B cell (primary cell): ENCODE results near the gene UBAC2. TPM values are rescaled to one million over a fixed set of nuclear protein-coding genes. Genes with fewer than 3 reads are reported as not detected.
A peak's percentile ranks its signal among the peaks of the same experiment; 100 is the strongest.

Experiments
- ATAC-seq: fragments of 200-7000 bp; cut with Tn5 transposase; one replicate; pipeline ENCODE4 v1.10.0; 2021; ENCODE audit warnings: low read depth, mild to moderate bottlenecking, moderate number of reproducible peaks, moderate library complexity
- CTCF ChIA-PET: fragments of 350-600 bp; sonication (Branson Sonifier 250); formaldehyde crosslinking; loops from one replicate; lab custom pipeline; 2021; ENCODE audit warnings: antibody characterized with exemption, inconsistent platforms; lab: Charles Lee
- POLR2A ChIA-PET: fragments of 350-600 bp; sonication (Branson Sonifier 250); formaldehyde crosslinking; loops from one replicate; lab custom pipeline; 2021; ENCODE audit warnings: antibody characterized with exemption; lab: Charles Lee
- DNase-seq: peaks from one replicate; pipeline ENCODE4 v3.0.0; 2013
- H2AFZ ChIP-seq: 2 replicates; pipeline ENCODE4 v1.6.1; 2012; ENCODE audit warnings: mild to moderate bottlenecking, low read depth, low read length; ENCODE audit not compliant: insufficient read depth, poor library complexity, severe bottlenecking
- H3K27ac ChIP-seq, 2 donors: 1 replicate in 1 of 2; 2 replicates in 1 of 2; pipeline ENCODE4 v1.5.1; 2012 to 2013; ENCODE audit warnings: low read length in 2 of 2, mild to moderate bottlenecking in 2 of 2, moderate library complexity in 1 of 2
- H3K27me3 ChIP-seq, 4 experiments: fragments of 200-600 bp in 1 of 4; sonication (generic) in 1 of 4; replicated peaks in 1 of 4; 1 replicate in 2 of 4; 2 replicates in 2 of 4; pipeline versions ENCODE4 v1.6.1 to v1.7.0; 2013 to 2016; ENCODE audit warnings: low read length in 3 of 4, mild to moderate bottlenecking in 2 of 4, mixed read lengths in 1 of 4, moderate library complexity in 1 of 4; ENCODE audit not compliant: insufficient read depth in 4 of 4, control insufficient read depth in 3 of 4; ENCODE audit errors: control extremely low read depth in 1 of 4
- H3K36me3 ChIP-seq, 2 experiments: replicated peaks in 1 of 2; 1 replicate in 1 of 2; 2 replicates in 1 of 2; pipeline versions ENCODE4 v1.6.1 to v1.7.1; 2013; ENCODE audit warnings: low read length in 1 of 2; ENCODE audit not compliant: insufficient read depth in 2 of 2, control insufficient read depth in 1 of 2; ENCODE audit errors: control extremely low read depth in 1 of 2, extremely low read depth in 1 of 2
- H3K4me1 ChIP-seq, 2 donors: fragments of 200-600 bp in 1 of 2; sonication (generic) in 1 of 2; 1 replicate in 1 of 2; 2 replicates in 1 of 2; pipeline versions ENCODE4 v1.5.1 to v1.6.1; 2013 to 2017; ENCODE audit warnings: low read length in 2 of 2; ENCODE audit not compliant: control insufficient read depth in 2 of 2, insufficient read depth in 2 of 2
- H3K4me2 ChIP-seq: replicated peaks from 2 replicates; pipeline ENCODE3; 2012; ENCODE audit warnings: mild to moderate bottlenecking, low read depth, low read length; ENCODE audit not compliant: poor library complexity, severe bottlenecking
- H3K4me3 ChIP-seq, 5 experiments: fragments of 200-600 bp in 1 of 5; sonication (generic) in 1 of 5; 1 replicate in 3 of 5; 2 replicates in 2 of 5; pipeline versions ENCODE4 v1.5.1 to v1.7.0; 2011 to 2016; ENCODE audit warnings: low read length in 4 of 5, mild to moderate bottlenecking in 4 of 5, low read depth in 2 of 5, control low read depth in 1 of 5, moderate library complexity in 1 of 5; ENCODE audit not compliant: insufficient read depth in 1 of 5; ENCODE audit errors: control extremely low read depth in 1 of 5, extremely low read depth in 1 of 5
- H3K79me2 ChIP-seq: fragments of 200-600 bp; sonication (generic); one replicate; pipeline ENCODE4 v1.6.0; 2016; ENCODE audit warnings: low read length; ENCODE audit not compliant: control insufficient read depth, insufficient read depth
- H3K9ac ChIP-seq: fragments of 200-600 bp; sonication (generic); 2 replicates; pipeline ENCODE4 v1.6.1; 2017; ENCODE audit warnings: mild to moderate bottlenecking, low read length, moderate library complexity
- H3K9me3 ChIP-seq, 3 donors: one replicate each; pipeline versions ENCODE4 v1.6.1 to v1.7.1; 2013; ENCODE audit warnings: low read length in 2 of 3; ENCODE audit not compliant: control insufficient read depth in 2 of 3, insufficient read depth in 1 of 3; ENCODE audit errors: control extremely low read depth in 1 of 3
- H4K20me1 ChIP-seq: 2 replicates; pipeline ENCODE4 v1.6.0; 2012; ENCODE audit warnings: mild to moderate bottlenecking, low read length; ENCODE audit not compliant: insufficient read depth, control insufficient read depth, poor library complexity, severe bottlenecking
- H3K27ac Mint-ChIP-seq: one replicate; pipeline ENCODE4 v1.8.0; 2021; ENCODE audit warnings: mixed read lengths
- H3K27me3 Mint-ChIP-seq: one replicate; pipeline ENCODE4 v1.8.0; 2021; ENCODE audit warnings: mixed read lengths
- H3K4me1 Mint-ChIP-seq: one replicate; pipeline ENCODE4 v1.8.0; 2021; ENCODE audit warnings: mixed read lengths
- H3K4me3 Mint-ChIP-seq: one replicate; pipeline ENCODE4 v1.8.0; 2021; ENCODE audit warnings: mixed read lengths
- H3K9me3 Mint-ChIP-seq: one replicate; pipeline ENCODE4 v1.8.0; 2022; ENCODE audit warnings: mixed read lengths; ENCODE audit not compliant: insufficient read depth
- CTCF ChIP-seq: fragments of 200-600 bp; IDR thresholded peaks from one replicate; pipeline ENCODE4 v1.8.0; 2022; ENCODE audit warnings: antibody characterized with exemption, mild to moderate bottlenecking
- EZH2 ChIP-seq: IDR thresholded peaks from 2 replicates; pipeline ENCODE4 v1.6.1; 2012; ENCODE audit warnings: borderline replicate concordance, low read depth, mild to moderate bottlenecking, moderate library complexity, low read length; ENCODE audit not compliant: insufficient read depth, poor library complexity, severe bottlenecking
- WGBS: methylation state at CpG from one replicate; pipeline ENCODE4 v1.1.5; 2013; ENCODE audit warnings: missing lambda C conversion rate; ENCODE audit not compliant: insufficient coverage; 5-methylcytosine and 5-hydroxymethylcytosine counted together
- intact Hi-C: fragments of 100-400 bp; cut with micrococcal nuclease; formaldehyde crosslinking; loops from one replicate; pipeline ENCODE4 v1.10.0; 2022
- polyA plus RNA-seq: library from polyadenylated mRNA; depleted of rRNA; stranded (reverse); fragments of >200 nt; gene quantifications from 2 replicates; pipeline ENCODE4 v1.2.3, GENCODE V29; 2012
- total RNA-seq, 2 donors: library from RNA; stranded (reverse); fragments of 120-200 nt in 1 of 2; gene quantifications; 1 replicate in 1 of 2; 2 replicates in 1 of 2; pipeline versions ENCODE4 v1.2.3 to v1.2.4, GENCODE V29; 2013 to 2022

UBAC2 gene
- total and polyA plus RNA-seq, 2 donors (not counting 1 experiment from before 2014, with no cell fraction given), result 56.3 to 60.8 TPM

- Histone ChIP-seq H3K4me1 (peaks cover 79 to 80% of the 10 kb centered on the region in 2 donors), H2AFZ (no peak overlapping the region), H3K9me3 (no peaks in the 10 kb centered on the region), H3K4me2 (peak overlapping the region; percentile 68), H3K9ac (peak overlapping the region; percentile 80), H4K20me1 (no peaks in the 10 kb centered on the region), H3K27me3 (no peaks in the 10 kb centered on the region), H3K4me3 (peak overlapping the region in 2 of 5 experiments; percentile 1 to 95), H3K36me3 (peaks cover 0 to 49% of the 10 kb centered on the region in 2 experiments), H3K79me2 (peaks cover 99% of the 10 kb centered on the region), H3K27ac (peak overlapping the region; percentile 78 to 87)
- peak overlapping the region; percentile 94 for H3K4me3 Mint-ChIP-seq
- intact Hi-C loops, result loop anchor here (10.0 kb wide), 1 partner anchor 133 kb away; no protein-coding TSS in a partner anchor
- TF ChIP-seq CTCF, result no peak
- no peak for TF ChIP-seq EZH2
- DNase-seq, result peak; percentile 57
- peak; percentile 48 for ATAC-seq
- WGBS, result no CpG with 5 or more reads among the region's 1 CpG
- H3K4me1 Mint-ChIP-seq, result peaks cover 71% of the 10 kb centered on the region
- CTCF ChIA-PET, result interaction anchor here (0.7 to 13.9 kb wide), 19 partner anchors 9 to 137 kb away, joined by 3 to 206 read pairs (median 5); no protein-coding TSS in a partner anchor
- peak overlapping the region; percentile 79 for H3K27ac Mint-ChIP-seq
- H3K9me3 Mint-ChIP-seq, result no peaks in the 10 kb centered on the region
- POLR2A ChIA-PET, result interaction anchor here (1.1 to 1.5 kb wide), 6 partner anchors 18 to 135 kb away, joined by 3 to 13 read pairs (median 4); no protein-coding TSS in a partner anchor
- H3K27me3 Mint-ChIP-seq, result no peaks in the 10 kb centered on the region
These were observed 101.4 kb downstream of the UBAC2 start for GRCh38 chr13:99301913-99302636.
